ENCODE results near the gene RUNDC1. TPM values are rescaled to one million over a fixed set of nuclear protein-coding genes. Genes with fewer than 3 reads are reported as not detected.
A peak's percentile ranks its signal among the peaks of the same experiment; 100 is the strongest.

RUNDC1 gene
- total and polyA plus RNA-seq, 2 of the 8 experiments (the other 6 are each of a cell fraction or from before 2014, with no cell fraction given), result 7.9 to 11.9 TPM

DNA sequence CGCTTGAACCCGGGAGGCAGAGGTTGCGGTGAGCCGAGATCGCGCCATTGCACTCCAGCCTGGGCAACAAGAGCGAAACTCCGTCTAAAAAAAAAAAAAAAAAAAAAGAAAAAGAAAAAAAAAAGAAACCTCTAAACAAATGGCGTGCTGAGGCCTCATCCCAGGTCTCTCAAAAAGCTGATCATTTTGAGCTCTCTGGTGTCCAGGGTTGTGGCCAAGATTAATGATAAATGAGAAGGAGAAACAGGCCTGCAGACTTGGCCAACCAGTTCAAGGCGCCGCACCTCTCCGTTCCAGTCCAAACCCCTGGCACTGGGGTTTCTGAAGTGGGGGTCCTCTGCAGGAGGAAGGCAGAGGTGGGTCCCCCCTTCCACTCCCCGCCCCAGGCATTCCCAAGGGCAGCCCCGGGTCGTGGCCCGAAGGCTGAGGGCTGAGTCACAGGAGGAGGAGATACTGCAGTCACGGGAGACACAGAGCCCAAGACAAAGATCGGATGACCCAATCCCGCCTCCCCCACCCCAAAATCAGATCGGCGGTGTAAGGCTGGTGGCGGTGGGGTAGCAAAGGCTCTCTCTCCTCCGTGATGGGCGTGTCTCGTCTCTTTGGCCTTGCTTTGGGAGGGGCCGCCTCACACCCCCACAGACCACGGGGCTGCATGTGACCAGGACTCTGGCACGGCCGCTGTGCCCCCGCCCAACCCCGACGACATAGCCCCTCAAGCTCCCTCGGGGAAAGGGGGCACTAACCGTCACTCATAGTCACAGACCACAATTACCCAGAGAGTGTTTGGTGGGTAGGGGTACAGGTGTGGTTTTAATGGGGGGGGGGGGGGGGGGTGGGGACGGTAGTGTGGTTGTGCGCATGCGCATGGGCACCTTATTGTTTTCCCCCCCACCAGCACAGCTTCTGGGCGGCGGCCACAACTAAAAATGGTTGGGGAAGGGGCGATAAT, 40.7 kb downstream of the RUNDC1 start (continued):
- TF ChIP-seq, protein P1, sequence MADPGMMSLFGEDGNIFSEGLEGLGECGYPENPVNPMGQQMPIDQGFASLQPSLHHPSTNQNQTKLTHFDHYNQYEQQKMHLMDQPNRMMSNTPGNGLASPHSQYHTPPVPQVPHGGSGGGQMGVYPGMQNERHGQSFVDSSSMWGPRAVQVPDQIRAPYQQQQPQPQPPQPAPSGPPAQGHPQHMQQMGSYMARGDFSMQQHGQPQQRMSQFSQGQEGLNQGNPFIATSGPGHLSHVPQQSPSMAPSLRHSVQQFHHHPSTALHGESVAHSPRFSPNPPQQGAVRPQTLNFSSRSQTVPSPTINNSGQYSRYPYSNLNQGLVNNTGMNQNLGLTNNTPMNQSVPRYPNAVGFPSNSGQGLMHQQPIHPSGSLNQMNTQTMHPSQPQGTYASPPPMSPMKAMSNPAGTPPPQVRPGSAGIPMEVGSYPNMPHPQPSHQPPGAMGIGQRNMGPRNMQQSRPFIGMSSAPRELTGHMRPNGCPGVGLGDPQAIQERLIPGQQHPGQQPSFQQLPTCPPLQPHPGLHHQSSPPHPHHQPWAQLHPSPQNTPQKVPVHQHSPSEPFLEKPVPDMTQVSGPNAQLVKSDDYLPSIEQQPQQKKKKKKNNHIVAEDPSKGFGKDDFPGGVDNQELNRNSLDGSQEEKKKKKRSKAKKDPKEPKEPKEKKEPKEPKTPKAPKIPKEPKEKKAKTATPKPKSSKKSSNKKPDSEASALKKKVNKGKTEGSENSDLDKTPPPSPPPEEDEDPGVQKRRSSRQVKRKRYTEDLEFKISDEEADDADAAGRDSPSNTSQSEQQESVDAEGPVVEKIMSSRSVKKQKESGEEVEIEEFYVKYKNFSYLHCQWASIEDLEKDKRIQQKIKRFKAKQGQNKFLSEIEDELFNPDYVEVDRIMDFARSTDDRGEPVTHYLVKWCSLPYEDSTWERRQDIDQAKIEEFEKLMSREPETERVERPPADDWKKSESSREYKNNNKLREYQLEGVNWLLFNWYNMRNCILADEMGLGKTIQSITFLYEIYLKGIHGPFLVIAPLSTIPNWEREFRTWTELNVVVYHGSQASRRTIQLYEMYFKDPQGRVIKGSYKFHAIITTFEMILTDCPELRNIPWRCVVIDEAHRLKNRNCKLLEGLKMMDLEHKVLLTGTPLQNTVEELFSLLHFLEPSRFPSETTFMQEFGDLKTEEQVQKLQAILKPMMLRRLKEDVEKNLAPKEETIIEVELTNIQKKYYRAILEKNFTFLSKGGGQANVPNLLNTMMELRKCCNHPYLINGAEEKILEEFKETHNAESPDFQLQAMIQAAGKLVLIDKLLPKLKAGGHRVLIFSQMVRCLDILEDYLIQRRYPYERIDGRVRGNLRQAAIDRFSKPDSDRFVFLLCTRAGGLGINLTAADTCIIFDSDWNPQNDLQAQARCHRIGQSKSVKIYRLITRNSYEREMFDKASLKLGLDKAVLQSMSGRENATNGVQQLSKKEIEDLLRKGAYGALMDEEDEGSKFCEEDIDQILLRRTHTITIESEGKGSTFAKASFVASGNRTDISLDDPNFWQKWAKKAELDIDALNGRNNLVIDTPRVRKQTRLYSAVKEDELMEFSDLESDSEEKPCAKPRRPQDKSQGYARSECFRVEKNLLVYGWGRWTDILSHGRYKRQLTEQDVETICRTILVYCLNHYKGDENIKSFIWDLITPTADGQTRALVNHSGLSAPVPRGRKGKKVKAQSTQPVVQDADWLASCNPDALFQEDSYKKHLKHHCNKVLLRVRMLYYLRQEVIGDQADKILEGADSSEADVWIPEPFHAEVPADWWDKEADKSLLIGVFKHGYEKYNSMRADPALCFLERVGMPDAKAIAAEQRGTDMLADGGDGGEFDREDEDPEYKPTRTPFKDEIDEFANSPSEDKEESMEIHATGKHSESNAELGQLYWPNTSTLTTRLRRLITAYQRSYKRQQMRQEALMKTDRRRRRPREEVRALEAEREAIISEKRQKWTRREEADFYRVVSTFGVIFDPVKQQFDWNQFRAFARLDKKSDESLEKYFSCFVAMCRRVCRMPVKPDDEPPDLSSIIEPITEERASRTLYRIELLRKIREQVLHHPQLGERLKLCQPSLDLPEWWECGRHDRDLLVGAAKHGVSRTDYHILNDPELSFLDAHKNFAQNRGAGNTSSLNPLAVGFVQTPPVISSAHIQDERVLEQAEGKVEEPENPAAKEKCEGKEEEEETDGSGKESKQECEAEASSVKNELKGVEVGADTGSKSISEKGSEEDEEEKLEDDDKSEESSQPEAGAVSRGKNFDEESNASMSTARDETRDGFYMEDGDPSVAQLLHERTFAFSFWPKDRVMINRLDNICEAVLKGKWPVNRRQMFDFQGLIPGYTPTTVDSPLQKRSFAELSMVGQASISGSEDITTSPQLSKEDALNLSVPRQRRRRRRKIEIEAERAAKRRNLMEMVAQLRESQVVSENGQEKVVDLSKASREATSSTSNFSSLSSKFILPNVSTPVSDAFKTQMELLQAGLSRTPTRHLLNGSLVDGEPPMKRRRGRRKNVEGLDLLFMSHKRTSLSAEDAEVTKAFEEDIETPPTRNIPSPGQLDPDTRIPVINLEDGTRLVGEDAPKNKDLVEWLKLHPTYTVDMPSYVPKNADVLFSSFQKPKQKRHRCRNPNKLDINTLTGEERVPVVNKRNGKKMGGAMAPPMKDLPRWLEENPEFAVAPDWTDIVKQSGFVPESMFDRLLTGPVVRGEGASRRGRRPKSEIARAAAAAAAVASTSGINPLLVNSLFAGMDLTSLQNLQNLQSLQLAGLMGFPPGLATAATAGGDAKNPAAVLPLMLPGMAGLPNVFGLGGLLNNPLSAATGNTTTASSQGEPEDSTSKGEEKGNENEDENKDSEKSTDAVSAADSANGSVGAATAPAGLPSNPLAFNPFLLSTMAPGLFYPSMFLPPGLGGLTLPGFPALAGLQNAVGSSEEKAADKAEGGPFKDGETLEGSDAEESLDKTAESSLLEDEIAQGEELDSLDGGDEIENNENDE (IDR thresholded peaks at IDR 0.05; ENCODE audit: insufficient replicate concordance, low read length), result no peak
- no peak for TF ChIP-seq CHD1 (IDR thresholded peaks at IDR 0.05; ENCODE audit: low read depth, low read length)
- 0 out of 2 replicates have a peak, but pooled peaks have one; percentile 33 for TF ChIP-seq PHF8 (conservative IDR thresholded peaks at IDR 0.05; ENCODE audit: low read depth, low read length)
- TF ChIP-seq CREB1 (IDR thresholded peaks at IDR 0.05), result no peak
- no peak for TF ChIP-seq SIRT6 (IDR thresholded peaks at IDR 0.05; ENCODE audit: low read length)
- peak; percentile 26; the same call in 1 of the 2 replicates for TF ChIP-seq EGR1 (IDR thresholded peaks at IDR 0.05; ENCODE audit: borderline replicate concordance, low read depth, low read length)
- no peak; the same call in 1 of the 2 replicates for TF ChIP-seq POLR2AphosphoS5 (IDR thresholded peaks at IDR 0.05; ENCODE audit: low read depth, low read length)
- TF ChIP-seq EP300 (IDR thresholded peaks at IDR 0.05; ENCODE audit: borderline replicate concordance in 1 of 2, low read depth in 2 of 2, low read length in 2 of 2), result no peak
- no peak for TF ChIP-seq HDAC6 (IDR thresholded peaks at IDR 0.05; ENCODE audit: low read depth, low read length)
